OCI-LY1 (cell line): ENCODE measurements around the gene GKN2.

Experiments
- H2AFZ ChIP-seq: fragments of 200-600 bp; sonication (generic), shearing (Covaris generic); 2 replicates; pipeline ENCODE4 v1.6.0; 2014; ENCODE audit warnings: antibody characterized with exemption, mild to moderate bottlenecking, low read length
- H3F3A ChIP-seq: fragments of 200-600 bp; sonication (generic), shearing (Covaris generic); 2 replicates; pipeline ENCODE4 v1.6.0; 2014; ENCODE audit warnings: mild to moderate bottlenecking, antibody characterized with exemption, low read length, moderate library complexity; ENCODE audit not compliant: insufficient read depth
- H3K27ac ChIP-seq: fragments of 200-600 bp; sonication (generic); 2 replicates; pipeline ENCODE4 v1.5.1; 2014; ENCODE audit warnings: low read length, mixed run types, mild to moderate bottlenecking, low read depth; ENCODE audit not compliant: poor library complexity, severe bottlenecking
- H3K27me3 ChIP-seq: fragments of 200-600 bp; sonication (generic); 2 replicates; pipeline ENCODE4 v1.6.0; 2014; ENCODE audit warnings: antibody characterized with exemption, mild to moderate bottlenecking, low read length, moderate library complexity; ENCODE audit not compliant: insufficient read depth
- H3K36me3 ChIP-seq: fragments of 200-600 bp; sonication (generic); 2 replicates; pipeline ENCODE4 v1.6.1; 2014; ENCODE audit warnings: mild to moderate bottlenecking, antibody characterized with exemption, low read length, moderate library complexity, mixed read lengths; ENCODE audit not compliant: insufficient read depth
- H3K4me1 ChIP-seq: fragments of 200-600 bp; sonication (generic); 2 replicates; pipeline ENCODE4 v1.5.1; 2014; ENCODE audit warnings: mild to moderate bottlenecking, low read length, moderate library complexity; ENCODE audit not compliant: insufficient read depth, severe bottlenecking
- H3K4me2 ChIP-seq: fragments of 200-600 bp; sonication (generic), shearing (Covaris generic); 2 replicates; pipeline ENCODE4 v1.6.1; 2014; ENCODE audit warnings: low read length
- H3K4me3 ChIP-seq: fragments of 200-600 bp; sonication (generic); 2 replicates; pipeline ENCODE4 v1.5.1; 2014; ENCODE audit warnings: low read length, low read depth, mild to moderate bottlenecking, mixed read lengths; ENCODE audit not compliant: poor library complexity, severe bottlenecking
- H3K79me2 ChIP-seq: fragments of 200-600 bp; shearing (Covaris generic); 2 replicates; pipeline ENCODE4 v1.6.1; 2016; ENCODE audit warnings: mixed run types, low read length, mixed read lengths; ENCODE audit not compliant: insufficient read depth
- H3K9ac ChIP-seq: fragments of 200-600 bp; sonication (generic), shearing (Covaris generic); 2 replicates; pipeline ENCODE4 v1.6.1; 2014; ENCODE audit warnings: mild to moderate bottlenecking, low read length, mixed read lengths
- H3K9me2 ChIP-seq: fragments of 200-600 bp; sonication (generic), shearing (Covaris generic); 2 replicates; pipeline ENCODE4 v1.6.1; 2014; ENCODE audit warnings: low read depth, mild to moderate bottlenecking, low read length, mixed read lengths
- H3K9me3 ChIP-seq: fragments of 200-600 bp; shearing (Covaris generic); 2 replicates; pipeline ENCODE4 v1.6.1; 2014; ENCODE audit warnings: low read length, mixed read lengths
- H4K20me1 ChIP-seq: fragments of 200-600 bp; sonication (generic), shearing (Covaris generic); 2 replicates; pipeline ENCODE4 v1.6.0; 2016; ENCODE audit warnings: mild to moderate bottlenecking, low read length; ENCODE audit not compliant: insufficient read depth
- CTCF ChIP-seq: fragments of 200-600 bp; sonication (generic), shearing (Covaris generic); IDR thresholded peaks from 2 replicates; pipeline ENCODE4 v1.5.1; 2017; ENCODE audit warnings: mild to moderate bottlenecking, antibody characterized with exemption, low read length, moderate library complexity, mixed read lengths
- EZH2 ChIP-seq: fragments of 200-600 bp; sonication (generic), shearing (Covaris generic); IDR thresholded peaks from 2 replicates; pipeline ENCODE4 v1.8.0; 2017; ENCODE audit warnings: borderline replicate concordance, mixed run types, mild to moderate bottlenecking, antibody characterized with exemption, low read length, moderate library complexity, mixed read lengths

The GKN2 gene

DNA sequence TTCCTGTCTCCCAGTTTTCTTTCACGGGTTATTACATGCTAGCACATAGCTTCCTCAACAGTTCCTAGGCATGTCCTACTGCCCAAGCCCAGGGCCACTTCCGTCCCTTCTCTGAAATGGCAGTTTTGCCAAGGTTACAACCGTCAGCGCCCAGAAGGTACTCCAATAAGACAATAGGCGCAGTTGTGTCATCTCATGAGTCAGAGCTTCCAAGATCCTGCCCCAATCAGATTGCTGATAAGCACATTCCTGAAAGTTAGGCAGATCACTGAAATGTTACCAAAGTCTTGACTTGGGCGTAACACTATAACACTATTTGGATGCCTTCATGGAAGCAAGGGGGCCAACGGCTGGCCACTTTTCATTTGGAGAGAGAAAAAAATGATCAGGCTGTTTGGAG, 34.2 kb downstream of the GKN2 start:
- no peaks in the 10 kb centered on the region for H3K9me3 ChIP-seq
- TF ChIP-seq EZH2 = no peak
- TF ChIP-seq CTCF = no peak
- H2AFZ ChIP-seq = no peak overlapping the region
- no peaks in the 10 kb centered on the region for H3F3A ChIP-seq
- H3K9me2 ChIP-seq = no peaks in the 10 kb centered on the region
- no peak overlapping the region for H3K9ac ChIP-seq
- H3K4me2 ChIP-seq = no peak overlapping the region
- H3K4me3 ChIP-seq = no peak overlapping the region
- no peaks in the 10 kb centered on the region for H3K79me2 ChIP-seq
- no peaks in the 10 kb centered on the region for H3K36me3 ChIP-seq
- no peaks in the 10 kb centered on the region for H3K4me1 ChIP-seq
- no peaks in the 10 kb centered on the region for H4K20me1 ChIP-seq
- H3K27me3 ChIP-seq = no peaks in the 10 kb centered on the region
- no peak overlapping the region for H3K27ac ChIP-seq

DNA sequence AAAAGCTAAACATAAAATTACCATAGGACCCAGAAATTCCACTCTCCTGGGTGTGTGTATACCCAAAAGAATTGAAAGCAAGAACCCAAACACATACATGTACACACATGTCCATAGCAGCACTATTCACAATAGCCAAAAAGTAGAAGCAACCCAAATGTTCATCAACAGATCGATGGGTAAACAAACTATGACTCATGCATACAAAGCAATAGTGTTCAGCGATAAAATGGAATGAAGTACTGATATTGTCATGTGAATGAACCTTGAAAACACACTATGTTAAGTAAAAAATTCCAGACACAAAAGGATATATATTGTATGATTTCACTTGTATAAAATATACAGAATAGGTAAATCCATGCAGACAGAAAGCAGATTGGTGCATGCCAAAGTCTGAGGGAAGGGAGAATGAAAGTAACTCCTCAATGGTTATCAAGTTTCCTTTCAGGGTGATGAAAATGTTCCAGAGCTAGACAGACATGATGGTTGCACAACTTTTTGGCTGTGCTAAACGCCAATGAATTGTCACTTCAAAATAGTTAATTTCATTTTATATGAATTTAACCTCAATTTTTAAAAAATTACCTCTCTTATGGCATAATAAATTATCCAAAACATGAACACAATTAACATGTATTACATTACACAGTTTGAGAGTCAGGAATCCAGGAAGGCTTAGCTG, 35.5 kb downstream of the GKN2 start:
- Histone ChIP-seq H3K27ac (no peak overlapping the region), H3F3A (no peaks in the 10 kb centered on the region), H3K9me2 (no peaks in the 10 kb centered on the region), H3K9me3 (no peaks in the 10 kb centered on the region), H3K4me3 (no peak overlapping the region), H3K27me3 (no peaks in the 10 kb centered on the region), H2AFZ (no peak overlapping the region), H3K4me2 (no peak overlapping the region), H3K9ac (no peak overlapping the region), H3K4me1 (no peaks in the 10 kb centered on the region), H3K79me2 (no peaks in the 10 kb centered on the region), H3K36me3 (no peaks in the 10 kb centered on the region), H4K20me1 (no peaks in the 10 kb centered on the region)
- TF ChIP-seq CTCF = no peak
- no peak for TF ChIP-seq EZH2

DNA sequence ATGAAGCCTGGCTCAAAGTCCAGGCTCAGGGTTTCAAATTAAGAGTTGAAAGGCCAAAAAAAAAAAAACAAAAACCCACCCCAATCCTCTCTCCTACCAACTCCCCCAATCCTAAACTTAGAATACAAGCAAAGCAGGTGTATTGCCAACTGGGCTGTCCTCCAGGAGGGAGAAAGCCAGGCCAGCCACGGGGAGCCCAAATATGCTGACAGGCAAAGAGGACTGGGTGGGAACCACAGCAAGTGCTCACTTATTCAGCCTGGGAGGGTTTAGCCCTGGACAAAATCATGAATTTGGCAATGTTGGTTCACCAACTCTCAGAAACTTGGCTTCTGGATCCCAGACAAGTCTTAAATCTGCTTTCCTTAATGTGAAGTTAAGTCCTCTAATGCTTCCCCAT, 36.5 kb downstream of the GKN2 start:
- no peak overlapping the region for H3K4me3 ChIP-seq
- no peaks in the 10 kb centered on the region for H3K9me3 ChIP-seq
- no peaks in the 10 kb centered on the region for H3K27me3 ChIP-seq
- TF ChIP-seq CTCF (no peak), EZH2 (no peak)
- no peak overlapping the region for H2AFZ ChIP-seq
- no peak overlapping the region for H3K27ac ChIP-seq
- no peaks in the 10 kb centered on the region for H3K36me3 ChIP-seq
- no peaks in the 10 kb centered on the region for H4K20me1 ChIP-seq
- H3K4me2 ChIP-seq = no peak overlapping the region
- no peaks in the 10 kb centered on the region for H3K4me1 ChIP-seq
- H3K9ac ChIP-seq = no peak overlapping the region
- H3F3A ChIP-seq = no peaks in the 10 kb centered on the region
- no peaks in the 10 kb centered on the region for H3K79me2 ChIP-seq
- no peaks in the 10 kb centered on the region for H3K9me2 ChIP-seq
